ENCODE data around the gene HSPB1. TPM values are rescaled to one million over a fixed set of nuclear protein-coding genes. Genes with fewer than 3 reads are reported as not detected.
A peak's percentile ranks its signal among the peaks of the same experiment; 100 is the strongest.

Gene HSPB1
- total RNA-seq, 4 donors from 2014 or later = 59.0 to 139 (median 88.3) TPM

DNA sequence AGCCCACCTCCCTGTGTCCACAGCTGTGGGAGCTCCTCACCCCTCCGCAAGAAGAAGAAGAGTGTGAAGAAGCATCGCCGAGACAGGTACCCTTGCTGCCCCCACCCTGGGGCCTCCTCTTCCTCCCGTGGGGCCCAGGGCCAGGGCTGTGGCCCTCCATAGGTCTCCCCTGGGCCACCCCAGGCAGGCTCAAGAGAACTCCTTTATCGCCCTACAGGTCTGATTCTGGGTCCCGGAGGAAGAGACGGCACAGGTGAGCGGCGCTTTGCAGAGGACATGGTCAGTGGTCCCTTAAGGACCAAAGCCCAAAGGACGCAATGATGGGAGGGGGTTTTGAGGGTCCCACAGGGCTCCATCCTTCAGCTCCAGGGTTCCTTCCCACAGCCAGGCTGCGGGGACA, 41.1 kb upstream of the HSPB1 start:
- Histone ChIP-seq H3K27me3 (peaks cover 0 to 7% of the 10 kb centered on the region in 2 donors), H3K9me3 (peaks cover 0 to 6% (median 0%) of the 10 kb centered on the region in 4 donors), H3K27ac (no peak overlapping the region), H3K4me3 (no peak overlapping the region), H3K36me3 (no peaks in the 10 kb centered on the region), H3K4me1 (peaks cover 0 to 8% (median 3%) of the 10 kb centered on the region in 4 donors)
- DNase-seq = no peak
- no peak for TF ChIP-seq POLR2A (IDR thresholded peaks at IDR 0.05)
- TF ChIP-seq, protein P1, sequence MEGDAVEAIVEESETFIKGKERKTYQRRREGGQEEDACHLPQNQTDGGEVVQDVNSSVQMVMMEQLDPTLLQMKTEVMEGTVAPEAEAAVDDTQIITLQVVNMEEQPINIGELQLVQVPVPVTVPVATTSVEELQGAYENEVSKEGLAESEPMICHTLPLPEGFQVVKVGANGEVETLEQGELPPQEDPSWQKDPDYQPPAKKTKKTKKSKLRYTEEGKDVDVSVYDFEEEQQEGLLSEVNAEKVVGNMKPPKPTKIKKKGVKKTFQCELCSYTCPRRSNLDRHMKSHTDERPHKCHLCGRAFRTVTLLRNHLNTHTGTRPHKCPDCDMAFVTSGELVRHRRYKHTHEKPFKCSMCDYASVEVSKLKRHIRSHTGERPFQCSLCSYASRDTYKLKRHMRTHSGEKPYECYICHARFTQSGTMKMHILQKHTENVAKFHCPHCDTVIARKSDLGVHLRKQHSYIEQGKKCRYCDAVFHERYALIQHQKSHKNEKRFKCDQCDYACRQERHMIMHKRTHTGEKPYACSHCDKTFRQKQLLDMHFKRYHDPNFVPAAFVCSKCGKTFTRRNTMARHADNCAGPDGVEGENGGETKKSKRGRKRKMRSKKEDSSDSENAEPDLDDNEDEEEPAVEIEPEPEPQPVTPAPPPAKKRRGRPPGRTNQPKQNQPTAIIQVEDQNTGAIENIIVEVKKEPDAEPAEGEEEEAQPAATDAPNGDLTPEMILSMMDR (IDR thresholded peaks at IDR 0.05) = no peak

DNA sequence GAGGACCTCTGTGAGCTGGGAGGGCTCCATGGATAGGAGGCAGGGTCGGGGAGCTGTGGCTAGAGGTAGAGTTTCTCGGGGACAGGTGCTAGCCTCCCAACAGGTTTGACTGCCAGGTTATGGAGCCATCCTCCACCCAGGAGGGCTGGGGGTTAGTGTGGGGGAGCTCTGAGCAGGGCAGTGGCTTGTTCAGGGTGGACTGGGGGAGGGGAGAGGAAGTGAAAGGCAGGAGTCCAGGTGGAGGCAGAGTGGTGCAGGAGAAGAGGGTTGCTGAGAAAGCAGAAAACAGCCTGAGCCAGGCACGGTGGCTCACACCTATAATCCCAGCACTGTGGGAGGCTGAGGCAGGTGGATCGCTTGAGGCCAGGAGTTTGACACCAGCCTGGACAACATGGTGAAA, 40.5 kb upstream of the HSPB1 start:
- H3K36me3 ChIP-seq = no peaks in the 10 kb centered on the region
- peaks cover 0 to 6% (median 0%) of the 10 kb centered on the region in 4 donors for H3K9me3 ChIP-seq
- H3K4me3 ChIP-seq = no peak overlapping the region
- no peak overlapping the region for H3K27ac ChIP-seq
- peaks cover 0 to 11% (median 7%) of the 10 kb centered on the region in 4 donors for H3K4me1 ChIP-seq
- H3K27me3 ChIP-seq = peaks cover 0 to 11% of the 10 kb centered on the region in 2 donors
- no peak for TF ChIP-seq POLR2A (IDR thresholded peaks at IDR 0.05)
- TF ChIP-seq, protein P1 (IDR thresholded peaks at IDR 0.05) = no peak
- no peak for DNase-seq

DNA sequence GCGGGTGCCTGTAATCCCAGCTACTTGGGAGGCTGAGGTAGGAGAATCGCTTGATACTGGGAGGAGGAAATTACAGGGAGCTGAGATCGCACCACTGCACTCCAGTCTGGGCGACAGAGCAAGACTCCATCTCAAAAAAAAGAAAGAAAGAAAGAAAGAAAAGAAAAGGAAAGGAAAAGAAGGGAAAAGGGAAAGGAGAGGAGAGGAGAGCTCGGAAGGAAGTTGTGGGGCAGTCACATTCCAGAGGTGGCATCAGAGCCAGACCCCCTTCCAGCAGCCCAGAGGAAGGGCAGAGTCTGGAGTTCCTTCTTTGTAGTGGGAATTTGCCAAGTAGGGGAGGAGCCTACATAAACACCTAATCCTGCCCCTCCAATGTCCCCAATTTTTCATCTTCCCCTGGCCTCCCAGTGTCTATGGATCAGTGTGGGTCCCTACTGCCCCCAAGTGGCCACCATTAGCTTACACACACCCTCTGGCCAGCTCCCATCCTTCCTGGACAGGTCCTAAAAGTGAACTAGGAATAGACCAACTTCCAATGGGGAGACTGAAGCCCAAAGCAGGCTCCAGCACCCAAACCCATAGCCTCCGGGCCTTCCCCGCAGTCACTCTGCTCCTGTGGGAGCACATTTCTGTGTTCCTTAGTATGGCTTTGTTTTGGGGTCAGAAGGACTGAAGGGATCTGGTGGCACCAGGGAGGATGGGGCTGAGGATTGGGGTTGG, 39.6 kb upstream of the HSPB1 start:
- no peaks in the 10 kb centered on the region for H3K36me3 ChIP-seq
- H3K27me3 ChIP-seq = peaks cover 0 to 20% of the 10 kb centered on the region in 2 donors
- H3K27ac ChIP-seq = no peak overlapping the region
- DNase-seq = peak in 2 of 3 donors; percentile 27 to 67
- no peak for TF ChIP-seq POLR2A (IDR thresholded peaks at IDR 0.05)
- TF ChIP-seq, protein P1 (IDR thresholded peaks at IDR 0.05) = peak in 4 of 6 experiments; percentile 48 to 56 (median 54)
- H3K4me3 ChIP-seq = no peak overlapping the region
- peaks cover 0 to 6% (median 0%) of the 10 kb centered on the region in 4 donors for H3K9me3 ChIP-seq
- peaks cover 0 to 19% (median 12%) of the 10 kb centered on the region in 4 donors for H3K4me1 ChIP-seq

DNA sequence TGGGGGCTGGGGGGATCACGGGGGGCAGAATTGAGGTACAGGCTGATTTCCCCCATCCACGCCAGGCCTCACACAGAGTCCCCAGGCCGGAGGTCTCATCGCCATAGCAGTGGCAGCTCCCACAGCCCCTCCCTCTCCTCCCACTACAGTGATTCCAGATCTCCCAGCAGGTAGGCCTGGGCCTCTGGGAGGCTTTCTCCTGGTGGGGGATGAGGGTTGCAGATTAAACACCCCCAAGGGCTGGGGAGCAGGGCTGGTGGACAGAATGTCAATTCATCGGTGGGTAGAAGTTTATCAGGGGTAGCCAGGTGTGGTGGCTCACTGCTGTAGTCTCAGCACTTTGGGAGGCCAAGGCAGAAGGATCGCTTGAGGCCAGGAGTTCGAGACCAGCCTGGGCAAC, 37.2 kb upstream of the HSPB1 start:
- H3K27ac ChIP-seq = no peak overlapping the region

DNA sequence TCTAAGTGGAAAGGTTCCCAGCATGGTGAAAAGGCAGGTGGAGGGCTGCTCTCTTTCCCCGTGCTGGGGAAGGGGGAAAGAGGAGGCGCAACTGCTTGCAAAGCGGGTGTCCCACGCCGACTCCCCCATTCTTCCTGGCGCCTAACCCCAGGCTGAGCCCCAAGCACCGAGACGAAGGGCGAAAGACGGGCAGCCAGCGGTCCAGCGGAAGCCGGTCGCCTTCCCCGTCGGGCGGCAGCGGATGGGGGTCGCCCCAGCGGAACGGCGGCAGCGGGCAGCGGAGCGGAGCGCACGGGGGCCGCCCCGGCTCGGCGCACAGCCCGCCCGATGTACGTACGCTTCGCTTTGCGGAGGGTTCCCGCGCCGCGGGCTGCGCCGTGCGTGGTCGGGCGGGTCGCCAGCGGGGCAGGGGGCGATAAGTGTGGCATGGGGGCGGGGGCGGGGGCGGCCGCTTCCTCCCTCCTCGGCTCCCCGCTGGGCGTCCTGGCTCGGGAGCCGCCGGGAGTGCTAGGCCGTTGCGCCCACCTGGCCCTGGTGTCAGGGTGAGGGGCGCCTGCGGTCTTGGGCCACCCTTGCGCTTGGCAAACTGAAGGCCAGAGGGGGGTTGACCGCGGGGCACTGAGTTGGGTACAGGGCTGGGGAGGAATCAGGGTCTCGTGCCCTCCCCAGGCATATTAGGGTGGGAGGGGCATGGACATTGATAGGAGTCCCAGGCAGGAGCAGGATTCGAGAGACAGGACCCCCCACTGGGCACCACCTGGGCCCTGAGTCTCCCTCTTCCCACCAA, 35.2 kb upstream of the HSPB1 start:
- TF ChIP-seq, protein P1 (IDR thresholded peaks at IDR 0.05) = no peak
- no peak for TF ChIP-seq POLR2A (IDR thresholded peaks at IDR 0.05)
- no peak overlapping the region for H3K27ac ChIP-seq
- peak overlapping the region in 3 of 4 donors; percentile 28 to 42 (median 31) for H3K4me3 ChIP-seq

More for the DNA sequence above, 37.2 kb upstream of the HSPB1 start:
- Histone ChIP-seq H3K27me3 (peaks cover 0 to 14% of the 10 kb centered on the region in 2 donors), H3K4me3 (no peak overlapping the region), H3K4me1 (peaks cover 0 to 18% (median 9%) of the 10 kb centered on the region in 4 donors), H3K9me3 (peaks cover 0 to under 1% (median 0%) of the 10 kb centered on the region in 4 donors), H3K36me3 (no peaks in the 10 kb centered on the region)
- DNase-seq = no peak
- TF ChIP-seq, protein P1 (IDR thresholded peaks at IDR 0.05) = no peak
- TF ChIP-seq POLR2A (IDR thresholded peaks at IDR 0.05) = no peak

More for the DNA sequence above, 35.2 kb upstream of the HSPB1 start:
- DNase-seq = no peak
- no peaks in the 10 kb centered on the region for H3K9me3 ChIP-seq
- H3K4me1 ChIP-seq = peaks cover 0 to 16% (median 9%) of the 10 kb centered on the region in 4 donors
- H3K36me3 ChIP-seq = no peaks in the 10 kb centered on the region
- H3K27me3 ChIP-seq = peaks cover 0 to 14% of the 10 kb centered on the region in 2 donors
